GM10847 (cell line): ENCODE results near the gene GP1BA.

Experiments used
- POLR2A ChIP-seq: IDR thresholded peaks from 2 replicates; pipeline ENCODE4 v1.6.1; 2011; ENCODE audit not compliant: insufficient read length; ENCODE audit errors: extremely low read depth

The GP1BA gene

GRCh38 chr17:4951486-4951885, 19.4 kb downstream of the GP1BA start:
- no peak for TF ChIP-seq POLR2A

- no peak for TF ChIP-seq POLR2A
Measured at GRCh38 chr17:4953451-4953961, 21.4 kb downstream of the GP1BA start.

- TF ChIP-seq POLR2A = no peak
Measured at GRCh38 chr17:4955091-4955490, 23.0 kb downstream of the GP1BA start.

GRCh38 chr17:4956493-4957061, 24.5 kb downstream of the GP1BA start:
- TF ChIP-seq POLR2A = no peak

- TF ChIP-seq POLR2A = no peak
Measured at GRCh38 chr17:4958102-4958501, 26.0 kb downstream of the GP1BA start.

- no peak for TF ChIP-seq POLR2A
Measured at GRCh38 chr17:4959261-4959965, 27.3 kb downstream of the GP1BA start.

GRCh38 chr17:4960279-4960922, 28.3 kb downstream of the GP1BA start:
- TF ChIP-seq POLR2A = no peak

GRCh38 chr17:4965311-4965986, 33.4 kb downstream of the GP1BA start:
- TF ChIP-seq POLR2A = no peak

GRCh38 chr17:4966844-4967538, 34.9 kb downstream of the GP1BA start:
- no peak for TF ChIP-seq POLR2A

- TF ChIP-seq POLR2A = peak; percentile 66
Measured at GRCh38 chr17:4967539-4968485, 35.7 kb downstream of the GP1BA start, which contains the start of gene SPAG7. SPAG7 (minus strand) TSS chr17:4967817; CDS start chr17:4967804, 13 bp downstream.

- no peak for TF ChIP-seq POLR2A
Measured at GRCh38 chr17:4968486-4969046, 36.5 kb downstream of the GP1BA start.

GRCh38 chr17:4969047-4969550, 37.0 kb downstream of the GP1BA start:
- TF ChIP-seq POLR2A = no peak

- no peak for TF ChIP-seq POLR2A
Measured at GRCh38 chr17:4969551-4970173, 37.6 kb downstream of the GP1BA start.

GRCh38 chr17:4970273-4970672, 38.2 kb downstream of the GP1BA start:
- TF ChIP-seq POLR2A = no peak
